Psoas muscle (tissue), 8 donors: ENCODE data around the gene PES1. TPM values are rescaled to one million over a fixed set of nuclear protein-coding genes. Genes with fewer than 3 reads are reported as not detected.
"Not testable (repeated sequence)": the region's sequence is repeated elsewhere in the genome, so short reads cannot be mapped to it uniquely, and the experiment has no call there.

Experiments used
- ATAC-seq, 4 donors: fragments of 200-7000 bp; cut with Tn5 transposase; one replicate each; pipeline ENCODE4 v1.9.1; 2020; ENCODE audit warnings: moderate library complexity in 3 of 4, mild to moderate bottlenecking in 2 of 4
- DNase-seq, 2 donors: peaks; one replicate each; pipeline ENCODE4 v3.0.0-alpha.2; 2020
- H3K27ac ChIP-seq: fragments of 200-600 bp; one replicate; pipeline ENCODE4 v1.8.0; 2022
- H3K27me3 ChIP-seq, 3 donors: fragments of 200-600 bp in 1 of 3; one replicate each; pipeline versions ENCODE4 v1.6.1 to v1.8.0; 2013 to 2022; ENCODE audit warnings: low read length in 2 of 3, mild to moderate bottlenecking in 2 of 3, moderate library complexity in 1 of 3; ENCODE audit not compliant: insufficient read depth in 3 of 3
- H3K36me3 ChIP-seq, 2 donors: fragments of 200-600 bp in 1 of 2; one replicate each; pipeline versions ENCODE4 v1.6.1 to v1.8.0; 2013 to 2022; ENCODE audit warnings: low read depth in 1 of 2, mild to moderate bottlenecking in 1 of 2, moderate library complexity in 1 of 2; ENCODE audit not compliant: insufficient read depth in 1 of 2
- H3K4me1 ChIP-seq: fragments of 200-600 bp; one replicate; pipeline ENCODE4 v1.8.0; 2022
- H3K4me3 ChIP-seq: fragments of 200-600 bp; one replicate; pipeline ENCODE4 v1.8.0; 2022; ENCODE audit warnings: mild to moderate bottlenecking
- H3K9me3 ChIP-seq: fragments of 200-600 bp; one replicate; pipeline ENCODE4 v1.8.0; 2022
- CTCF ChIP-seq: fragments of 200-600 bp; IDR thresholded peaks from one replicate; pipeline ENCODE4 v1.8.0; 2022; ENCODE audit warnings: antibody characterized with exemption
- WGBS, 3 donors: extraction: QIAGEN DNeasy Blood & Tissue Kit; methylation state at CpG; one replicate each; pipeline versions ENCODE4 v1.1.6 to v1.1.7; 2013; 5-methylcytosine and 5-hydroxymethylcytosine counted together
- intact Hi-C, 2 donors: fragments of 100-400 bp; cut with DNase I; formaldehyde crosslinking; loops; one replicate each; pipeline versions ENCODE4 v1.11.0 to v1.14.2; 2022
- polyA plus RNA-seq, 3 donors: library from polyadenylated mRNA; stranded (reverse); fragments of 200-250 nt; gene quantifications; one replicate each; pipeline ENCODE4 v1.2.3, GENCODE V29; 2013
- total RNA-seq, 4 donors: library from RNA; stranded (reverse); fragmentation: NEBNext Ultra II Directional in 2 of 4; extraction: Animal tissue kit (Norgen Biotek cat#: 25700) in 2 of 4; gene quantifications; one replicate each; pipeline versions ENCODE4 v1.2.1 to v1.2.4, GENCODE V29; 2021 to 2023
- donor health status: healthy with polysubstance abuse.
- donor health status: DM: no; HTN: no; CAD: no; lungs with moderate emphysema.
- donor health status: Bipolar disorder and iron deficiency.
- donor health status: healthy.
- donor health status: DM: yes; HTN: yes; CAD: no.
- donor health status: DM: no; HTN: no; CAD: no.
- donor health status: DM: no; HTN: no; CAD: no.
- donor health status: DM: yes; HTN: yes; CAD: no.

Gene PES1
- total and polyA plus RNA-seq, 7 donors = 32.8 to 100 (median 65.9) TPM

GRCh38 chr22:30547188-30547587 lies 44.5 kb downstream of the PES1 start:
- Histone ChIP-seq H3K4me3 (no peak overlapping the region), H3K27ac (no peak overlapping the region), H3K9me3 (no peaks in the 10 kb centered on the region), H3K27me3 (peaks cover 0 to 31% (median 9%) of the 10 kb centered on the region in 3 donors), H3K4me1 (peaks cover 1% of the 10 kb centered on the region), H3K36me3 (no peaks in the 10 kb centered on the region)
- DNase-seq (peak in 1 of 2 donors; percentile 20), ATAC-seq (no peak)
- no peak for TF ChIP-seq CTCF
- WGBS, 3 donors = 78 to 92% (median 90%) methylated on average over 4 of the region's 4 CpGs
- intact Hi-C loops = no loop called here

- no peak for TF ChIP-seq CTCF
These were observed 45.1 kb downstream of the PES1 start, which contains the start of gene SEC14L6 for GRCh38 chr22:30546616-30547015. SEC14L6 (minus strand) TSS chr22:30546741; CDS start chr22:30546682, 59 bp downstream.

GRCh38 chr22:30542811-30543188 lies 48.9 kb downstream of the PES1 start:
- H3K9me3 ChIP-seq = no peaks in the 10 kb centered on the region
- no peak for ATAC-seq
- intact Hi-C loops = no loop called here
- no peak for DNase-seq
- H3K27ac ChIP-seq = no peak overlapping the region
- no peak overlapping the region for H3K4me3 ChIP-seq
- peaks cover 5% of the 10 kb centered on the region for H3K4me1 ChIP-seq
- peaks cover 0 to 47% (median 9%) of the 10 kb centered on the region in 3 donors for H3K27me3 ChIP-seq
- no peaks in the 10 kb centered on the region for H3K36me3 ChIP-seq
- no peak for TF ChIP-seq CTCF
- WGBS, 3 donors = 79 to 82% (median 80%) methylated on average over 12 of the region's 12 CpGs

More at GRCh38 chr22:30546616-30547015, 45.1 kb downstream of the PES1 start, which contains the start of gene SEC14L6:
- intact Hi-C loops = no loop called here
- H3K9me3 ChIP-seq = no peaks in the 10 kb centered on the region
- peaks cover 5% of the 10 kb centered on the region for H3K4me1 ChIP-seq
- H3K27me3 ChIP-seq = peaks cover 0 to 36% (median 9%) of the 10 kb centered on the region in 3 donors
- ATAC-seq = no peak
- no peak for DNase-seq
- 62 to 78% (median 70%) methylated on average over 7 of the region's 7 CpGs for WGBS, 3 donors
- H3K27ac ChIP-seq = no peak within 1 kb of the TSS
- no peaks in the 10 kb centered on the region for H3K36me3 ChIP-seq
- H3K4me3 ChIP-seq = no peak within 1 kb of the TSS

- TF ChIP-seq CTCF = no peak
- Histone ChIP-seq H3K36me3 (no peaks in the 10 kb centered on the region), H3K27me3 (peaks cover 0 to 47% (median 9%) of the 10 kb centered on the region in 3 donors), H3K27ac (no peak overlapping the region), H3K4me1 (peaks cover 5% of the 10 kb centered on the region), H3K4me3 (peak overlapping the region; percentile 60), H3K9me3 (no peaks in the 10 kb centered on the region)
- DNase-seq (no peak), ATAC-seq (peak; percentile 17 to 42 (median 34))
- intact Hi-C loops = no loop called here
- 3 to 5% (median 4%) methylated on average over 59 to 64 of the region's 64 CpGs for WGBS, 3 donors
These were observed 49.5 kb downstream of the PES1 start for GRCh38 chr22:30541961-30542810.

- H3K9me3 ChIP-seq, ATAC-seq, DNase-seq, H3K4me1 ChIP-seq, H3K27ac ChIP-seq, intact Hi-C loops, H3K36me3 ChIP-seq: not testable (repeated sequence)
- Histone ChIP-seq H3K4me3 (peak overlapping the region; percentile 60), H3K27me3 (peaks cover 0 to 47% (median 9%) of the 10 kb centered on the region in 3 donors)
- 81 to 85% (median 85%) methylated on average over 3 of the region's 3 CpGs for WGBS, 3 donors
These were observed 50.2 kb downstream of the PES1 start for GRCh38 chr22:30541511-30541910.
